Liver (tissue), 9 donors: ENCODE data around the gene BRD9. TPM values are rescaled to one million over a fixed set of nuclear protein-coding genes. Genes with fewer than 3 reads are reported as not detected.

Experiments used
- DNase-seq: peaks from one replicate; pipeline ENCODE4 v3.0.0-alpha.2; 2017; ENCODE audit warnings: low spot score
- H3K27ac ChIP-seq, 2 donors: one replicate each; pipeline ENCODE4 v1.7.0; 2013; ENCODE audit warnings: inconsistent platforms in 2 of 2, low read length in 2 of 2, control low read depth in 1 of 2, low read depth in 1 of 2, mild to moderate bottlenecking in 1 of 2
- H3K27me3 ChIP-seq, 4 donors: one replicate each; pipeline versions ENCODE4 v1.6.1 to v1.7.0; 2013; ENCODE audit warnings: low read length in 3 of 4, inconsistent platforms in 1 of 4, mild to moderate bottlenecking in 1 of 4, moderate library complexity in 1 of 4; ENCODE audit not compliant: control insufficient read depth in 4 of 4, insufficient read depth in 4 of 4
- H3K36me3 ChIP-seq, 4 donors: one replicate each; pipeline versions ENCODE4 v1.6.1 to v1.7.0; 2013; ENCODE audit warnings: low read length in 3 of 4, mild to moderate bottlenecking in 3 of 4, low read depth in 1 of 4, moderate library complexity in 1 of 4; ENCODE audit not compliant: control insufficient read depth in 4 of 4, insufficient read depth in 3 of 4
- H3K4me1 ChIP-seq, 4 donors: one replicate each; pipeline versions ENCODE4 v1.6.1 to v1.7.0; 2013; ENCODE audit warnings: low read length in 3 of 4, mild to moderate bottlenecking in 3 of 4, moderate library complexity in 1 of 4; ENCODE audit not compliant: control insufficient read depth in 4 of 4, insufficient read depth in 4 of 4
- H3K4me3 ChIP-seq, 3 donors: one replicate each; pipeline versions ENCODE4 v1.6.1 to v1.7.0; 2013; ENCODE audit warnings: low read length in 3 of 3, control low read depth in 1 of 3, low read depth in 1 of 3, mild to moderate bottlenecking in 1 of 3
- H3K9ac ChIP-seq, 2 donors: one replicate each; pipeline ENCODE4 v1.7.0; 2013; ENCODE audit warnings: low read length in 2 of 2, mild to moderate bottlenecking in 2 of 2, moderate library complexity in 2 of 2, control low read depth in 1 of 2, low read depth in 1 of 2
- H3K9me3 ChIP-seq, 4 donors: one replicate each; pipeline versions ENCODE4 v1.6.1 to v1.7.0; 2013; ENCODE audit warnings: low read length in 3 of 4; ENCODE audit not compliant: control insufficient read depth in 4 of 4
- CTCF ChIP-seq: fragments of 150-350 bp; IDR thresholded peaks from 2 replicates; pipeline ENCODE4 v1.5.1; 2017; ENCODE audit warnings: improper control_type of control experiment, low read depth, low read length; ENCODE audit not compliant: missing input control
- EGR1 ChIP-seq, 2 donors: IDR thresholded peaks; 2 replicates each; pipeline ENCODE4 v1.6.1; 2016 to 2018; ENCODE audit warnings: antibody characterized with exemption in 2 of 2, low read depth in 2 of 2
- FOXA2 ChIP-seq: IDR thresholded peaks from 2 replicates; pipeline ENCODE4 v1.6.1; 2016; ENCODE audit warnings: antibody characterized with exemption
- GABPA ChIP-seq, 2 donors: IDR thresholded peaks in 1 of 2; conservative IDR thresholded peaks in 1 of 2; 2 replicates each; pipeline ENCODE4 v1.6.1; 2016; ENCODE audit warnings: antibody characterized with exemption in 2 of 2, mild to moderate bottlenecking in 1 of 2, moderate library complexity in 1 of 2
- HNF4A ChIP-seq, 2 donors: conservative IDR thresholded peaks; 2 replicates each; pipeline ENCODE4 v1.6.1; 2016; ENCODE audit warnings: antibody characterized with exemption in 2 of 2, mild to moderate bottlenecking in 2 of 2
- HNF4G ChIP-seq: IDR thresholded peaks from 2 replicates; pipeline ENCODE4 v1.6.1; 2016; ENCODE audit warnings: antibody characterized with exemption
- JUND ChIP-seq, 2 donors: IDR thresholded peaks; 2 replicates each; pipeline ENCODE4 v1.6.1; 2016; ENCODE audit warnings: antibody characterized with exemption in 2 of 2
- RXRA ChIP-seq, 2 donors: IDR thresholded peaks; 2 replicates each; pipeline ENCODE4 v1.6.1; 2017 to 2018; ENCODE audit warnings: antibody characterized with exemption in 2 of 2, mild to moderate bottlenecking in 1 of 2
- SP1 ChIP-seq: IDR thresholded peaks from 2 replicates; pipeline ENCODE4 v1.6.1; 2018; ENCODE audit warnings: antibody characterized with exemption, mild to moderate bottlenecking
- YY1 ChIP-seq: IDR thresholded peaks from 2 replicates; pipeline ENCODE4 v1.6.1; 2016; ENCODE audit warnings: antibody characterized with exemption, mild to moderate bottlenecking
- ZBTB33 ChIP-seq: IDR thresholded peaks from 2 replicates; pipeline ENCODE4 v1.6.1; 2016; ENCODE audit warnings: antibody characterized with exemption
- WGBS: extraction: QIAGEN DNeasy Blood & Tissue Kit; methylation state at CpG from one replicate; pipeline ENCODE4 v1.1.7; 2013; 5-methylcytosine and 5-hydroxymethylcytosine counted together
- polyA plus RNA-seq, 2 donors: library from polyadenylated mRNA; stranded (reverse) in 1 of 2; unstranded in 1 of 2; fragments of 200-250 nt in 1 of 2; fragments of >200 nt in 1 of 2; fragmentation: Nextera tagmentation in 1 of 2; extraction: Ambion mirVana in 1 of 2; gene quantifications; one replicate each; pipeline versions ENCODE4 v1.2.1 to v1.2.3, GENCODE V29; 2013 to 2015
- total RNA-seq, 2 donors: library from RNA; depleted of rRNA; stranded (reverse); fragments of >200 nt; gene quantifications; one replicate each; pipeline ENCODE4 v1.2.3, GENCODE V29; 2014
- TF ChIP-seq, protein P1 (sequence below): IDR thresholded peaks from 2 replicates; pipeline ENCODE4 v1.6.1; 2016; ENCODE audit warnings: antibody characterized with exemption, mild to moderate bottlenecking
- TF ChIP-seq, protein P2 (sequence below): IDR thresholded peaks from 2 replicates; pipeline ENCODE4 v1.6.1; 2016; ENCODE audit warnings: antibody characterized with exemption
- TF ChIP-seq, protein P3 (sequence below): IDR thresholded peaks from 2 replicates; pipeline ENCODE4 v1.6.1; 2016; ENCODE audit warnings: antibody characterized with exemption
- donor health status: healthy.
- donor health status: healthy.
- donor health status: healthy.
- donor health status: healthy.
- donor health status: healthy.

Gene BRD9
- total and polyA plus RNA-seq, 4 donors: 7.0 to 17.7 (median 9.5) TPM

DNA sequence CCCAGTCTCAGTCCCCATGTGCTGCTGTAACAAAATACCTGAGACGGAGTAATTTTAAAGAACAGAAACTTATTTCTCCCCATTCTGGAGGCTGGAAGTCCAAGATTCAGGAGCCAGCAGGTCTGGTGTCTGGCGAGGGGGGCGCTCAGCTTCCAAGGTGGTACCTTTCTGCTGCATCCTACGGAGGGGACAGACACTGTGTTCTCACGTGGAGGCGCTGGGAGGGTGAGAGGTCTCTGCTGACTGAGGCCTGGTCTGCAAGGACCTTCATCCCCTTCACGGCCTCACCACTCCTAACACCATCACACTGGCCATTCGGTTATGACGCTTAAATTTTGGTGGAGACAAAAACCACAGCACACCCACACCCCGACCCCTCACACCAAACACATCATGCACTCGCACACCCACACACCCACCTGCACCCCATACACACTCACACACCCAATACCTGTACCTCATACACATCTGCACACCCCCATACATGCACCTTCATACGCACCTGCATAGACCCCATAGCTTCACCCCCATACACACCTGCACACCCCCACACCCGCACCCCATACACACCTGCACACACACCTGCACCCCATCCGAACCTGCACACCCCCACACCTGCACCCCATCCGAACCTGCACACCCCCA lies 32.0 kb downstream of the BRD9 start:
- no peaks in the 10 kb centered on the region for H3K27me3 ChIP-seq
- WGBS: 95% methylated on average over 15 of the region's 15 CpGs
- H3K9ac ChIP-seq: no peak overlapping the region
- H3K4me1 ChIP-seq: peaks cover 0 to 2% (median 0%) of the 10 kb centered on the region in 4 donors
- TF ChIP-seq RXRA (IDR thresholded peaks at IDR 0.05): no peak
- no peak for TF ChIP-seq CTCF
- no peak for TF ChIP-seq SP1
- TF ChIP-seq, protein P1, sequence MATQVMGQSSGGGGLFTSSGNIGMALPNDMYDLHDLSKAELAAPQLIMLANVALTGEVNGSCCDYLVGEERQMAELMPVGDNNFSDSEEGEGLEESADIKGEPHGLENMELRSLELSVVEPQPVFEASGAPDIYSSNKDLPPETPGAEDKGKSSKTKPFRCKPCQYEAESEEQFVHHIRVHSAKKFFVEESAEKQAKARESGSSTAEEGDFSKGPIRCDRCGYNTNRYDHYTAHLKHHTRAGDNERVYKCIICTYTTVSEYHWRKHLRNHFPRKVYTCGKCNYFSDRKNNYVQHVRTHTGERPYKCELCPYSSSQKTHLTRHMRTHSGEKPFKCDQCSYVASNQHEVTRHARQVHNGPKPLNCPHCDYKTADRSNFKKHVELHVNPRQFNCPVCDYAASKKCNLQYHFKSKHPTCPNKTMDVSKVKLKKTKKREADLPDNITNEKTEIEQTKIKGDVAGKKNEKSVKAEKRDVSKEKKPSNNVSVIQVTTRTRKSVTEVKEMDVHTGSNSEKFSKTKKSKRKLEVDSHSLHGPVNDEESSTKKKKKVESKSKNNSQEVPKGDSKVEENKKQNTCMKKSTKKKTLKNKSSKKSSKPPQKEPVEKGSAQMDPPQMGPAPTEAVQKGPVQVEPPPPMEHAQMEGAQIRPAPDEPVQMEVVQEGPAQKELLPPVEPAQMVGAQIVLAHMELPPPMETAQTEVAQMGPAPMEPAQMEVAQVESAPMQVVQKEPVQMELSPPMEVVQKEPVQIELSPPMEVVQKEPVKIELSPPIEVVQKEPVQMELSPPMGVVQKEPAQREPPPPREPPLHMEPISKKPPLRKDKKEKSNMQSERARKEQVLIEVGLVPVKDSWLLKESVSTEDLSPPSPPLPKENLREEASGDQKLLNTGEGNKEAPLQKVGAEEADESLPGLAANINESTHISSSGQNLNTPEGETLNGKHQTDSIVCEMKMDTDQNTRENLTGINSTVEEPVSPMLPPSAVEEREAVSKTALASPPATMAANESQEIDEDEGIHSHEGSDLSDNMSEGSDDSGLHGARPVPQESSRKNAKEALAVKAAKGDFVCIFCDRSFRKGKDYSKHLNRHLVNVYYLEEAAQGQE: no peak
- no peak for TF ChIP-seq YY1
- TF ChIP-seq, protein P2, sequence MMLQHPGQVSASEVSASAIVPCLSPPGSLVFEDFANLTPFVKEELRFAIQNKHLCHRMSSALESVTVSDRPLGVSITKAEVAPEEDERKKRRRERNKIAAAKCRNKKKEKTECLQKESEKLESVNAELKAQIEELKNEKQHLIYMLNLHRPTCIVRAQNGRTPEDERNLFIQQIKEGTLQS: no peak
- no peak for TF ChIP-seq FOXA2
- TF ChIP-seq HNF4G: no peak
- no peak for TF ChIP-seq HNF4A (conservative IDR thresholded peaks at IDR 0.05)
- no peak for TF ChIP-seq EGR1 (IDR thresholded peaks at IDR 0.05; ENCODE audit: low read depth in 2 of 2)
- no peak for TF ChIP-seq JUND (IDR thresholded peaks at IDR 0.05)
- TF ChIP-seq ZBTB33: no peak
- peaks cover 1 to 29% (median 10%) of the 10 kb centered on the region in 4 donors for H3K36me3 ChIP-seq
- no peaks in the 10 kb centered on the region for H3K9me3 ChIP-seq
- no peak for DNase-seq
- H3K27ac ChIP-seq: no peak overlapping the region
- H3K4me3 ChIP-seq: no peak overlapping the region

DNA sequence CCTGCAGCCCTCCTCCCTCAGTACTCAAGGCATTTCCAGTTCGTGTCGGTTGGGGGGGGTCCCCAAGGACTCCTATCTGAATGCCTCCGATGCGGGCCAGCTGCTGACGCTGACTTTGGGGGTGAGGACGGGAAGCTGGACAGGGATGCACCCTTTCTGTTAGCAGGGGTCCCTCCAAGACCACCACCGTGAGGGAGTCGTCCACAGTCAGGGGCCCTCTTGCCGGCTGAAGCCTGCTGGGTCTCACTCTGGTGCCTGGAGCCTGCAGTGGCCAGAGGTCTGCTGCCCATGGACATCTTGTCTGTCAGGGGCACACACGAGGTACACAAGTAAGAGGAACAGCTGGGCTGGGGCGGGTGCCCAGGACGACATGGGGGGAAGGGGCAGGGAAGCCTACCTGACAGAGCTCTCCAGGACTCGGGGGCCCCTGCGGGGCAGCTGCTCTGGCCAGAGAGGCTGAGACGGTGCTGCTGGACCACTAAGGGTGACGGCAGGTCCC lies 32.8 kb downstream of the BRD9 start:
- no peak for DNase-seq

More for the DNA sequence above, 32.8 kb downstream of the BRD9 start:
- Histone ChIP-seq H3K9ac (no peak overlapping the region), H3K4me3 (no peak overlapping the region), H3K4me1 (peaks cover 0 to 2% (median 0%) of the 10 kb centered on the region in 4 donors), H3K36me3 (peaks cover 1 to 21% (median 8%) of the 10 kb centered on the region in 4 donors), H3K27ac (no peak overlapping the region), H3K9me3 (no peaks in the 10 kb centered on the region), H3K27me3 (no peaks in the 10 kb centered on the region)
- TF ChIP-seq, protein P3, sequence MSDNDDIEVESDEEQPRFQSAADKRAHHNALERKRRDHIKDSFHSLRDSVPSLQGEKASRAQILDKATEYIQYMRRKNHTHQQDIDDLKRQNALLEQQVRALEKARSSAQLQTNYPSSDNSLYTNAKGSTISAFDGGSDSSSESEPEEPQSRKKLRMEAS: no peak
- no peak for TF ChIP-seq HNF4A (conservative IDR thresholded peaks at IDR 0.05)
- TF ChIP-seq, protein P2: no peak
- TF ChIP-seq JUND (IDR thresholded peaks at IDR 0.05): no peak
- TF ChIP-seq CTCF: no peak
- no peak for TF ChIP-seq RXRA (IDR thresholded peaks at IDR 0.05)
- no peak for TF ChIP-seq GABPA (IDR thresholded peaks at IDR 0.05 in 1 of 2, conservative IDR thresholded peaks at IDR 0.05 in 1 of 2)
- no peak for TF ChIP-seq ZBTB33
- TF ChIP-seq YY1: no peak
- WGBS: 94% methylated on average over 16 of the region's 16 CpGs
